ENCODE results near the gene MTSS2. TPM values are rescaled to one million over a fixed set of nuclear protein-coding genes. Genes with fewer than 3 reads are reported as not detected.

MTSS2 gene
- total RNA-seq, 1 experiment from 2014 or later, result 64.1 TPM

DNA sequence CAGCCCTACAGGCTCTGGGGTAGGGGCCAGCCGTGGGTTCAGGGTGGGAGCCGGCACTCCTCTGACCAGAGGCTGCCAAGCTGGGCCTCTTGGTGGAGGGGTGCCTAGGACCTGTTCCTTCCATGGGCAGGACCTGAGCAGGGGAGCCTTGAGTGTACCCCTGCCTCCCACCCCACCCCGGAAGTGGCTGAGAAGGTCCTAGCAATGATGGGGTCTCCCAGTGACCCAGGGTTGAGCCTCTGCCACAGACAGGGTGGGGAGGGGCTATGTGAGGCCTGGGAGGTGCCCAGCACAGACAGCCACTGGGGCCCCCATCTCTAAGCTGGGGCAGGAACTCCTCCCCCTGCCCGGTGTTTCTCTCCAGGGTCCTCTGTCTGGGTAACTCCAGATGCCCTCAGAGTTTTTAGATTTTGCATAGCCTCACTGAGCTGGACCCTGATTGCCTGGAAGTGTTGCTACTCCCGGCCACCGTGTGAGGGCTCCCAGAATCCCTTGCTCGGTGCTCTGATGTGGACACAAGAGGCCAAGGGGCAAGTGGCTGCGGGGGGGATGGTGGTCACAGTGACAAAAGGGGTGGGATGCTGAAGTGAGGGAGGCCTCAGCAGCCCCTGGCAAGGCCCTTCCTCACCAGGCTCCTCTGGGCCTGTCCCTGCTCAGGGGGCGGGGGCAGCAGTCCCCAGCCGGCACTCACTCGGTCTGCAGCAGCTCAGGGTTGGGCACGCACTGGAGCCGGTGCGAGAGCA, 6.4 kb upstream of the MTSS2 start:
- H3K27me3 Mint-ChIP-seq (ENCODE audit: insufficient read depth, unreplicated experiment), result no peaks in the 10 kb centered on the region
- H3K4me3 Mint-ChIP-seq (ENCODE audit: unreplicated experiment), result no peak overlapping the region
- intact Hi-C loops (cut with micrococcal nuclease; ENCODE audit: unreplicated experiment), result no loop called here
- Histone ChIP-seq H3K27me3 (replicated peaks; ENCODE audit: control insufficient read depth, insufficient read depth, low read length) (no peaks in the 10 kb centered on the region), H3K9me3 (no peaks in the 10 kb centered on the region), H3K4me1 (peaks cover 44% of the 10 kb centered on the region), H3K4me3 (ENCODE audit: low read depth, low read length) (no peak overlapping the region), H3K36me3 (ENCODE audit: control insufficient read depth, insufficient read depth, low read length) (no peaks in the 10 kb centered on the region; the same call in 1 of the 2 replicates)
- TF ChIP-seq, protein P1, sequence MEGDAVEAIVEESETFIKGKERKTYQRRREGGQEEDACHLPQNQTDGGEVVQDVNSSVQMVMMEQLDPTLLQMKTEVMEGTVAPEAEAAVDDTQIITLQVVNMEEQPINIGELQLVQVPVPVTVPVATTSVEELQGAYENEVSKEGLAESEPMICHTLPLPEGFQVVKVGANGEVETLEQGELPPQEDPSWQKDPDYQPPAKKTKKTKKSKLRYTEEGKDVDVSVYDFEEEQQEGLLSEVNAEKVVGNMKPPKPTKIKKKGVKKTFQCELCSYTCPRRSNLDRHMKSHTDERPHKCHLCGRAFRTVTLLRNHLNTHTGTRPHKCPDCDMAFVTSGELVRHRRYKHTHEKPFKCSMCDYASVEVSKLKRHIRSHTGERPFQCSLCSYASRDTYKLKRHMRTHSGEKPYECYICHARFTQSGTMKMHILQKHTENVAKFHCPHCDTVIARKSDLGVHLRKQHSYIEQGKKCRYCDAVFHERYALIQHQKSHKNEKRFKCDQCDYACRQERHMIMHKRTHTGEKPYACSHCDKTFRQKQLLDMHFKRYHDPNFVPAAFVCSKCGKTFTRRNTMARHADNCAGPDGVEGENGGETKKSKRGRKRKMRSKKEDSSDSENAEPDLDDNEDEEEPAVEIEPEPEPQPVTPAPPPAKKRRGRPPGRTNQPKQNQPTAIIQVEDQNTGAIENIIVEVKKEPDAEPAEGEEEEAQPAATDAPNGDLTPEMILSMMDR (IDR thresholded peaks at IDR 0.05; ENCODE audit: insufficient read depth in 1 of 2, low read depth in 1 of 2, low read length in 1 of 2, severe bottlenecking in 1 of 2, unreplicated experiment in 1 of 2), result no peak
- H3K27ac Mint-ChIP-seq (ENCODE audit: unreplicated experiment), result peak overlapping the region; percentile 89
- no peaks in the 10 kb centered on the region for H3K9me3 Mint-ChIP-seq (ENCODE audit: unreplicated experiment)
- ChIA-PET CTCF (no interaction called here), POLR2A (no interaction called here)
- peaks cover 32% of the 10 kb centered on the region for H3K36me3 Mint-ChIP-seq (ENCODE audit: insufficient read depth, unreplicated experiment)
- no peak for DNase-seq
- no TSS peak for BruUV-seq (replicated peaks)
- H3K4me1 Mint-ChIP-seq (ENCODE audit: low read depth, unreplicated experiment), result peaks cover 44% of the 10 kb centered on the region

DNA sequence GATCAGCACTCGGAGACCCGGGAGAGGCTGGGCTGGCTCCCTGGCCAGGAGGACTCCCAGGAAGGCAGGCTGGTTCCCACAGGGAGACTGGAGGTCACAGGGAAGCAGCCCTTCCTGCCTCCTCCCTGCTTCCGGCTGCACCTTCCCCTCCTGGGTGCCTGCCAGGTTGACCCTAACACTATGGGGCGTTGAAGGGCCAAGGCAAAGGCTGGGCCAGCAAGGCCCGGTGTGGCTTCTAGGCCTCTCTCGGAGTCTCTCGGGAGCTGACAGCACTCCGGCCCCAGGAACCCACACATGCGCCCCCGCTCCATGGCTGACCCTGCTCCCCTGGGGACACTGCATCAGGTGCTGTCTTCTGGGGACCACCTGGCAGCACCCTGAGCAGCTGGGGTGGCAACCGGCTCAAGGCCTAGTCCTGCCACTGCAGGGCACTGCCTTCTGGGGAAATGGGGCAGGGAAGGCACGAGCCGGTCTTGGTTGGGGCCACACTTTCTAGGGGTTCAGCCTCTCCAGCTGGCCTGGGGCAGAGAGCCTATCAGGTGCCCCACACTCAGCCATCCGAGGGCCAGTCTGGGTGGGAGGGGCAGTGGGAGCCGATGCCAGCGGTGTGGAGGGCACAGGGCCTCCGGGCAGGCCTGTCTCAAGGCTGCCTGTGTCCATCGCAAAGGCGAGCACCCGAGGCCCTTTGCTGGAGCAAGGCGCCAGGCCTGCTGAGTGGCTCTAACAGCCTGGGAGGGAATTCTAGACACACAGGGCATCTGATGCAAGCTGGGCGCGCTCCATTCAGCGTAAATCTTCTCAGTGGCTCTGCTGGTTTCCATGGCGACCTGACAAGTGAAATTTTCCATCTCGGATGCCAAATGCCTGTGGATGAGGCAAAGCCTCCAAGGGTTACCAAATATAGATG, 5.6 kb upstream of the MTSS2 start:
- intact Hi-C loops (cut with micrococcal nuclease; ENCODE audit: unreplicated experiment), result no loop called here
- Mint-ChIP-seq H3K4me1 (ENCODE audit: low read depth, unreplicated experiment) (peaks cover 51% of the 10 kb centered on the region), H3K27me3 (ENCODE audit: insufficient read depth, unreplicated experiment) (no peaks in the 10 kb centered on the region), H3K9me3 (ENCODE audit: unreplicated experiment) (no peaks in the 10 kb centered on the region), H3K27ac (ENCODE audit: unreplicated experiment) (peak overlapping the region; percentile 39), H3K36me3 (ENCODE audit: insufficient read depth, unreplicated experiment) (peaks cover 40% of the 10 kb centered on the region), H3K4me3 (ENCODE audit: unreplicated experiment) (no peak overlapping the region)
- TF ChIP-seq, protein P1 (IDR thresholded peaks at IDR 0.05; ENCODE audit: insufficient read depth in 1 of 2, low read depth in 1 of 2, low read length in 1 of 2, severe bottlenecking in 1 of 2, unreplicated experiment in 1 of 2), result no peak
- Histone ChIP-seq H3K9me3 (no peaks in the 10 kb centered on the region), H3K4me1 (peaks cover 50% of the 10 kb centered on the region), H3K27me3 (replicated peaks; ENCODE audit: control insufficient read depth, insufficient read depth, low read length) (no peaks in the 10 kb centered on the region), H3K4me3 (ENCODE audit: low read depth, low read length) (no peak overlapping the region), H3K36me3 (ENCODE audit: control insufficient read depth, insufficient read depth, low read length) (no peaks in the 10 kb centered on the region; the same call in 1 of the 2 replicates)
- ChIA-PET POLR2A (no interaction called here), CTCF (no interaction called here)
- DNase-seq, result no peak
- no TSS peak for BruUV-seq (replicated peaks)

All from Caco-2 (cell line).